Epithelial cell of proximal tubule (primary cell): ENCODE data around the gene UBTD2. TPM values are rescaled to one million over a fixed set of nuclear protein-coding genes. Genes with fewer than 3 reads are reported as not detected.
"Not testable (repeated sequence)": the region's sequence is repeated elsewhere in the genome, so short reads cannot be mapped to it uniquely, and the experiment has no call there.

ENCODE experiments used
- DNase-seq: peaks from one replicate; pipeline ENCODE4 v3.0.0-alpha.2; 2011; ENCODE audit warnings: low read depth
- H3K4me3 ChIP-seq: 2 replicates; pipeline ENCODE4 v1.5.1; 2011; ENCODE audit warnings: low read depth, mild to moderate bottlenecking, low read length
- CTCF ChIP-seq: conservative IDR thresholded peaks from 2 replicates; pipeline ENCODE4 v1.5.1; 2012; ENCODE audit warnings: low read depth, mild to moderate bottlenecking, low read length
- total RNA-seq: library from RNA; depleted of rRNA; stranded (reverse); fragments of >200 nt; gene quantifications from 2 replicates; pipeline ENCODE4 v1.2.3, GENCODE V29; 2015

UBTD2 gene
- total RNA-seq: 15.1 and 25.2 TPM in 2 replicates

GRCh38 chr5:172283020-172283861 lies at the start of gene UBTD2:
Gene UBTD2, minus strand, starts transcription at chr5:172283764. Its CDS starts 99 bp downstream, at chr5:172283665.
- H3K4me3 ChIP-seq: peak within 1 kb of the TSS; percentile 91
- DNase-seq: no peak
- peak; percentile 54 for TF ChIP-seq CTCF

- not testable (repeated sequence) for DNase-seq, H3K4me3 ChIP-seq
These were observed 43.3 kb upstream of the UBTD2 start for GRCh38 chr5:172326901-172327300.

- no peak for TF ChIP-seq CTCF
- no peak for DNase-seq
- H3K4me3 ChIP-seq: no peak overlapping the region
These were observed 41.9 kb upstream of the UBTD2 start for GRCh38 chr5:172325452-172325851.

- H3K4me3 ChIP-seq: no peak overlapping the region
- no peak for TF ChIP-seq CTCF
- no peak for DNase-seq
These were observed 38.7 kb upstream of the UBTD2 start for GRCh38 chr5:172322028-172322965.

- no peak for TF ChIP-seq CTCF
- DNase-seq: no peak
- no peak overlapping the region for H3K4me3 ChIP-seq
These were observed 38.0 kb upstream of the UBTD2 start for GRCh38 chr5:172321593-172321992.

- no peak for DNase-seq
- no peak for TF ChIP-seq CTCF
These were observed 36.3 kb upstream of the UBTD2 start for GRCh38 chr5:172319708-172320441.

More at GRCh38 chr5:172319708-172320441, 36.3 kb upstream of the UBTD2 start:
- no peak overlapping the region for H3K4me3 ChIP-seq
